Ovary (tissue), 9 donors: Measurements from ENCODE around the gene COQ7. TPM values are rescaled to one million over a fixed set of nuclear protein-coding genes. Genes with fewer than 3 reads are reported as not detected.

Source experiments
- DNase-seq, 5 donors: peaks; one replicate each; pipeline ENCODE4 v3.0.0-alpha.2; 2019 to 2020
- H3K27ac ChIP-seq, 2 donors: fragments of 200-600 bp; one replicate each; pipeline versions ENCODE4 v1.5.1 to v1.8.0; 2019 to 2022
- H3K27me3 ChIP-seq: fragments of 200-600 bp; one replicate; pipeline ENCODE4 v1.8.0; 2022
- H3K36me3 ChIP-seq: fragments of 200-600 bp; sonication (generic); one replicate; pipeline ENCODE4 v1.5.1; 2019
- H3K4me1 ChIP-seq: one replicate; pipeline ENCODE4 v1.8.1; 2013; ENCODE audit warnings: mild to moderate bottlenecking, moderate library complexity; ENCODE audit not compliant: insufficient read depth
- H3K4me3 ChIP-seq: fragments of 200-600 bp; sonication (generic); one replicate; pipeline ENCODE4 v1.5.1; 2017
- H3K9me3 ChIP-seq, 2 donors: fragments of 200-600 bp in 1 of 2; sonication (generic) in 1 of 2; one replicate each; pipeline versions ENCODE4 v1.5.1 to v1.8.1; 2013 to 2019; ENCODE audit warnings: mild to moderate bottlenecking in 1 of 2, moderate library complexity in 1 of 2
- CTCF ChIP-seq, 3 donors: fragments of 450-650 bp in 2 of 3; fragments of 200-600 bp in 1 of 3; IDR thresholded peaks; one replicate each; pipeline versions ENCODE4 v1.5.1 to v1.8.0; 2016 to 2022; ENCODE audit warnings: antibody characterized with exemption in 3 of 3, mild to moderate bottlenecking in 1 of 3
- EP300 ChIP-seq: sonication (generic); formaldehyde crosslinking; IDR thresholded peaks from one replicate; pipeline ENCODE4 v1.6.1; 2017; ENCODE audit warnings: antibody characterized with exemption
- POLR2A ChIP-seq: fragments of 450-650 bp; IDR thresholded peaks from one replicate; pipeline ENCODE4 v1.6.1; 2017; ENCODE audit warnings: antibody characterized with exemption, mild to moderate bottlenecking, moderate library complexity
- WGBS, 3 donors: extraction: QIAGEN DNeasy Blood & Tissue Kit in 1 of 3; methylation state at CpG; one replicate each; pipeline versions ENCODE4 v1.1.5 to v1.1.7; 2013 to 2017; 5-methylcytosine and 5-hydroxymethylcytosine counted together
- intact Hi-C, 4 donors: fragments of 100-400 bp; cut with DNase I; formaldehyde crosslinking; loops; one replicate each; pipeline versions ENCODE4 v1.11.0 to v1.15.1; 2022 to 2023
- polyA plus RNA-seq, 2 donors: library from polyadenylated mRNA; stranded (reverse); fragments of 200-250 nt in 1 of 2; fragments of 350-450 nt in 1 of 2; fragmentation: Illumina TruSeq in 1 of 2; extraction: RNeasy Lipid Tissue Mini Kit (QIAGEN cat#74804) in 1 of 2; gene quantifications; one replicate each; pipeline ENCODE4 v1.2.3, GENCODE V29; 2013 to 2014
- total RNA-seq, 7 donors: library from RNA; depleted of rRNA in 2 of 7; stranded (reverse); fragments of >200 nt in 2 of 7; fragmentation: NEBNext Ultra II Directional in 3 of 7; extraction: Animal tissue kit (Norgen Biotek cat#: 25700) in 3 of 7; gene quantifications; one replicate each; pipeline versions ENCODE4 v1.1.0 to v1.2.4, GENCODE V29; 2016 to 2023
- donor health status: DM: no; HTN: no; CAD: no; lungs with moderate emphysema.
- donor health status: DM: no; HTN: no; CAD: no.
- donor health status: Bipolar disorder and iron deficiency.
- donor health status: DM: yes; HTN: yes; CAD: no.
- donor health status: DM: no; HTN: no; CAD: no.
- donor health status: DM: yes; HTN: yes; CAD: no.

COQ7 gene
- total and polyA plus RNA-seq, 9 donors: 19.5 to 39.9 (median 30.9) TPM

- H3K4me1 ChIP-seq: peaks cover 21% of the 10 kb centered on the region
- 3% methylated on average over 6 of the region's 6 CpGs for WGBS, 3 donors
Observed at GRCh38 chr16:19118938-19119431, 51.6 kb downstream of the COQ7 start.

GRCh38 chr16:19119564-19119963, 52.1 kb downstream of the COQ7 start:
- H3K4me3 ChIP-seq: peak overlapping the region; percentile 20
- TF ChIP-seq POLR2A: no peak
- no peak for TF ChIP-seq EP300
- TF ChIP-seq CTCF (IDR thresholded peaks at IDR 0.05): no peak
- no peak for DNase-seq
- intact Hi-C loops: loop anchor here in 1 of 4 donors (10.0 kb wide), 1 partner anchor 315 kb away; the partner anchor contains the start of gene ARL6IP1
- H3K27ac ChIP-seq: peak overlapping the region; percentile 14 to 92
- H3K4me1 ChIP-seq: peaks cover 21% of the 10 kb centered on the region
- no peaks in the 10 kb centered on the region for H3K9me3 ChIP-seq
- 11 to 16% (median 14%) methylated on average over 5 of the region's 5 CpGs for WGBS, 3 donors
- H3K36me3 ChIP-seq: no peaks in the 10 kb centered on the region
- no peaks in the 10 kb centered on the region for H3K27me3 ChIP-seq

More at GRCh38 chr16:19118938-19119431, 51.6 kb downstream of the COQ7 start:
- Histone ChIP-seq H3K36me3 (no peaks in the 10 kb centered on the region), H3K9me3 (no peaks in the 10 kb centered on the region), H3K4me3 (peak overlapping the region; percentile 20), H3K27me3 (no peaks in the 10 kb centered on the region), H3K27ac (peak overlapping the region; percentile 14 to 92)
- intact Hi-C loops: loop anchor here in 1 of 4 donors (10.0 kb wide), 1 partner anchor 314 kb away; the partner anchor contains the start of gene ARL6IP1
- TF ChIP-seq EP300: no peak
- no peak for TF ChIP-seq POLR2A
- no peak for TF ChIP-seq CTCF (IDR thresholded peaks at IDR 0.05)
- peak; percentile 50 to 75 (median 58) for DNase-seq

GRCh38 chr16:19123535-19124178, 56.2 kb downstream of the COQ7 start:
- TF ChIP-seq POLR2A: no peak
- no peak for TF ChIP-seq CTCF (IDR thresholded peaks at IDR 0.05)
- no peak for TF ChIP-seq EP300
- H3K27me3 ChIP-seq: no peaks in the 10 kb centered on the region
- 77 to 92% (median 91%) methylated on average over 6 of the region's 6 CpGs for WGBS, 3 donors
- DNase-seq: no peak
- H3K4me3 ChIP-seq: no peak overlapping the region
- intact Hi-C loops: no loop called here
- no peak overlapping the region for H3K27ac ChIP-seq
- peaks cover 6% of the 10 kb centered on the region for H3K4me1 ChIP-seq
- no peaks in the 10 kb centered on the region for H3K9me3 ChIP-seq
- H3K36me3 ChIP-seq: no peaks in the 10 kb centered on the region

- H3K36me3 ChIP-seq: no peaks in the 10 kb centered on the region
- no peaks in the 10 kb centered on the region for H3K9me3 ChIP-seq
- no peak for TF ChIP-seq POLR2A
- no peak for TF ChIP-seq EP300
- TF ChIP-seq CTCF (IDR thresholded peaks at IDR 0.05): no peak
- DNase-seq: no peak
- no peak overlapping the region for H3K4me3 ChIP-seq
- H3K27me3 ChIP-seq: no peaks in the 10 kb centered on the region
- no peak overlapping the region for H3K27ac ChIP-seq
- H3K4me1 ChIP-seq: no peaks in the 10 kb centered on the region
- intact Hi-C loops: no loop called here
Observed at GRCh38 chr16:19126300-19126699, 58.9 kb downstream of the COQ7 start.
